ENCODE results near the gene CCBE1.

DNA sequence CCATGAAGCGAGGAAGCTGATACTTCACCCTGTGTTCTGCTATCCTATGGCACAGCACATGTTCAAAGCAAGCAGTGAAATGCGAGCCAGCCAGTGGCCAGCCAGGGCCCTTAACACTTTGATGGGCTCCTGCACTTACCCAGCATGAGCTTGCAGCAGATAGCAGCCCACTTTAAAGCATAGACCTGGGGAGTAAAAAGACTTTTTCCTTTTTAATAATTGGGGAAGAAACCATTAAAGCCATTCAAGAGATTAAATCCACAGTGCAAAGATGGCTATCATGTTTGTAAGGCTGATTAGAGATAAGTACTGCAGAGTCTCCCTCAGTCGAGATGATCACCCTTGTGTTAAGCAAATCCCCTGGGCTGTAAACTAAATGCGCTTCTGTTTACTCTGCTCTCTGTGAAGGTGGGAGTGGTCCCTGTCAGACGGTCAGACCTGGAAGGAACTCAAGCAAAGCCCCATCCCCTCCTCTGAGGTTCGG, 15.7 kb downstream of the CCBE1 start:
- no peak for TF ChIP-seq POLR2A (IDR thresholded peaks at IDR 0.05)
- TF ChIP-seq, protein P1, sequence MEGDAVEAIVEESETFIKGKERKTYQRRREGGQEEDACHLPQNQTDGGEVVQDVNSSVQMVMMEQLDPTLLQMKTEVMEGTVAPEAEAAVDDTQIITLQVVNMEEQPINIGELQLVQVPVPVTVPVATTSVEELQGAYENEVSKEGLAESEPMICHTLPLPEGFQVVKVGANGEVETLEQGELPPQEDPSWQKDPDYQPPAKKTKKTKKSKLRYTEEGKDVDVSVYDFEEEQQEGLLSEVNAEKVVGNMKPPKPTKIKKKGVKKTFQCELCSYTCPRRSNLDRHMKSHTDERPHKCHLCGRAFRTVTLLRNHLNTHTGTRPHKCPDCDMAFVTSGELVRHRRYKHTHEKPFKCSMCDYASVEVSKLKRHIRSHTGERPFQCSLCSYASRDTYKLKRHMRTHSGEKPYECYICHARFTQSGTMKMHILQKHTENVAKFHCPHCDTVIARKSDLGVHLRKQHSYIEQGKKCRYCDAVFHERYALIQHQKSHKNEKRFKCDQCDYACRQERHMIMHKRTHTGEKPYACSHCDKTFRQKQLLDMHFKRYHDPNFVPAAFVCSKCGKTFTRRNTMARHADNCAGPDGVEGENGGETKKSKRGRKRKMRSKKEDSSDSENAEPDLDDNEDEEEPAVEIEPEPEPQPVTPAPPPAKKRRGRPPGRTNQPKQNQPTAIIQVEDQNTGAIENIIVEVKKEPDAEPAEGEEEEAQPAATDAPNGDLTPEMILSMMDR (IDR thresholded peaks at IDR 0.05) = no peak

Data from uterus (tissue), 2 donors.